Ovary (tissue), 9 donors: ENCODE results near the gene ZNF155. TPM values are rescaled to one million over a fixed set of nuclear protein-coding genes. Genes with fewer than 3 reads are reported as not detected.

Experiments
- DNase-seq, 5 donors: peaks; one replicate each; pipeline ENCODE4 v3.0.0-alpha.2; 2019 to 2020
- H3K27ac ChIP-seq, 2 donors: fragments of 200-600 bp; one replicate each; pipeline versions ENCODE4 v1.5.1 to v1.8.0; 2019 to 2022
- H3K27me3 ChIP-seq: fragments of 200-600 bp; one replicate; pipeline ENCODE4 v1.8.0; 2022
- H3K36me3 ChIP-seq: fragments of 200-600 bp; sonication (generic); one replicate; pipeline ENCODE4 v1.5.1; 2019
- H3K4me1 ChIP-seq: one replicate; pipeline ENCODE4 v1.8.1; 2013; ENCODE audit warnings: mild to moderate bottlenecking, moderate library complexity; ENCODE audit not compliant: insufficient read depth
- H3K4me3 ChIP-seq: fragments of 200-600 bp; sonication (generic); one replicate; pipeline ENCODE4 v1.5.1; 2017
- H3K9me3 ChIP-seq, 2 donors: fragments of 200-600 bp in 1 of 2; sonication (generic) in 1 of 2; one replicate each; pipeline versions ENCODE4 v1.5.1 to v1.8.1; 2013 to 2019; ENCODE audit warnings: mild to moderate bottlenecking in 1 of 2, moderate library complexity in 1 of 2
- CTCF ChIP-seq, 3 donors: fragments of 450-650 bp in 2 of 3; fragments of 200-600 bp in 1 of 3; IDR thresholded peaks; one replicate each; pipeline versions ENCODE4 v1.5.1 to v1.8.0; 2016 to 2022; ENCODE audit warnings: antibody characterized with exemption in 3 of 3, mild to moderate bottlenecking in 1 of 3
- EP300 ChIP-seq: sonication (generic); formaldehyde crosslinking; IDR thresholded peaks from one replicate; pipeline ENCODE4 v1.6.1; 2017; ENCODE audit warnings: antibody characterized with exemption
- POLR2A ChIP-seq: fragments of 450-650 bp; IDR thresholded peaks from one replicate; pipeline ENCODE4 v1.6.1; 2017; ENCODE audit warnings: antibody characterized with exemption, mild to moderate bottlenecking, moderate library complexity
- WGBS, 3 donors: extraction: QIAGEN DNeasy Blood & Tissue Kit in 1 of 3; methylation state at CpG; one replicate each; pipeline versions ENCODE4 v1.1.5 to v1.1.7; 2013 to 2017; 5-methylcytosine and 5-hydroxymethylcytosine counted together
- intact Hi-C, 4 donors: fragments of 100-400 bp; cut with DNase I; formaldehyde crosslinking; loops; one replicate each; pipeline versions ENCODE4 v1.11.0 to v1.15.1; 2022 to 2023
- polyA plus RNA-seq, 2 donors: library from polyadenylated mRNA; stranded (reverse); fragments of 200-250 nt in 1 of 2; fragments of 350-450 nt in 1 of 2; fragmentation: Illumina TruSeq in 1 of 2; extraction: RNeasy Lipid Tissue Mini Kit (QIAGEN cat#74804) in 1 of 2; gene quantifications; one replicate each; pipeline ENCODE4 v1.2.3, GENCODE V29; 2013 to 2014
- total RNA-seq, 7 donors: library from RNA; depleted of rRNA in 2 of 7; stranded (reverse); fragments of >200 nt in 2 of 7; fragmentation: NEBNext Ultra II Directional in 3 of 7; extraction: Animal tissue kit (Norgen Biotek cat#: 25700) in 3 of 7; gene quantifications; one replicate each; pipeline versions ENCODE4 v1.1.0 to v1.2.4, GENCODE V29; 2016 to 2023
- donor health status: DM: no; HTN: no; CAD: no; lungs with moderate emphysema.
- donor health status: DM: no; HTN: no; CAD: no.
- donor health status: Bipolar disorder and iron deficiency.
- donor health status: DM: yes; HTN: yes; CAD: no.
- donor health status: DM: no; HTN: no; CAD: no.
- donor health status: DM: yes; HTN: yes; CAD: no.

ZNF155 gene
- total and polyA plus RNA-seq, 9 donors, result 3.7 to 13.2 (median 10.4) TPM

GRCh38 chr19:44002212-44002565 lies 18.2 kb downstream of the ZNF155 start:
- DNase-seq, result no peak
- peak overlapping the region; percentile 84 for H3K4me3 ChIP-seq
- H3K27me3 ChIP-seq, result no peaks in the 10 kb centered on the region
- H3K36me3 ChIP-seq, result no peaks in the 10 kb centered on the region
- TF ChIP-seq EP300 (no peak), POLR2A (no peak), CTCF (IDR thresholded peaks at IDR 0.05) (no peak)
- H3K27ac ChIP-seq, result no peak overlapping the region
- H3K9me3 ChIP-seq, result peaks cover 0 to 9% of the 10 kb centered on the region in 2 donors
- 8 to 11% (median 9%) methylated on average over 8 of the region's 8 CpGs for WGBS, 3 donors
- H3K4me1 ChIP-seq, result peaks cover 8% of the 10 kb centered on the region
- intact Hi-C loops, result loop anchor here in 1 of 4 donors (2.0 to 10.0 kb wide), 2 partner anchors 17 to 113 kb away; partner anchors contain the start of genes ZNF155 and ZNF225

- Histone ChIP-seq H3K4me3 (peak within 1 kb of the TSS; percentile 84), H3K36me3 (peaks cover 3% of the 10 kb centered on the region), H3K4me1 (peaks cover 8% of the 10 kb centered on the region), H3K9me3 (peaks cover 0 to 15% of the 10 kb centered on the region in 2 donors), H3K27ac (no peak within 1 kb of the TSS), H3K27me3 (no peaks in the 10 kb centered on the region)
- peak; percentile 84 to 93 (median 88) for DNase-seq
- 0 to 1% (median 1%) methylated on average over 47 to 48 of the region's 48 CpGs for WGBS, 3 donors
- no peak for TF ChIP-seq EP300
- peak; percentile 37 for TF ChIP-seq POLR2A
- intact Hi-C loops, result loop anchor here in 1 of 4 donors (2.0 to 10.0 kb wide), 2 partner anchors 18 to 112 kb away; partner anchors contain the start of genes ZNF155 and ZNF225
Observed at GRCh38 chr19:44002566-44003460, 18.8 kb downstream of the ZNF155 start, which contains the start of gene ZNF230. ZNF230 (plus strand) TSS chr19:44002957; CDS start chr19:44007079, 4,122 bp downstream.

- H3K27ac ChIP-seq, result no peak overlapping the region
- WGBS, 3 donors, result 1 to 3% (median 2%) methylated on average over 15 of the region's 15 CpGs
- H3K27me3 ChIP-seq, result no peaks in the 10 kb centered on the region
- DNase-seq, result peak in 2 of 5 donors; percentile 17 to 23
- peak overlapping the region; percentile 84 for H3K4me3 ChIP-seq
- TF ChIP-seq EP300 (no peak), POLR2A (no peak), CTCF (IDR thresholded peaks at IDR 0.05) (no peak)
- peaks cover 3% of the 10 kb centered on the region for H3K36me3 ChIP-seq
- peaks cover 8% of the 10 kb centered on the region for H3K4me1 ChIP-seq
- H3K9me3 ChIP-seq, result peaks cover 0 to 22% of the 10 kb centered on the region in 2 donors
- intact Hi-C loops, result loop anchor here in 1 of 4 donors (2.0 to 10.0 kb wide), 2 partner anchors 19 to 111 kb away; partner anchors contain the start of genes ZNF155 and ZNF225
Observed at GRCh38 chr19:44003461-44004009, 19.5 kb downstream of the ZNF155 start.

GRCh38 chr19:44005973-44006372 lies 22.0 kb downstream of the ZNF155 start:
- no peaks in the 10 kb centered on the region for H3K27me3 ChIP-seq
- no peak overlapping the region for H3K27ac ChIP-seq
- TF ChIP-seq EP300 (no peak), CTCF (IDR thresholded peaks at IDR 0.05) (no peak), POLR2A (no peak)
- peaks cover 8% of the 10 kb centered on the region for H3K4me1 ChIP-seq
- H3K4me3 ChIP-seq, result no peak overlapping the region
- intact Hi-C loops, result loop anchor here in 1 of 4 donors (10.0 kb wide), 1 partner anchor 109 kb away; the partner anchor contains the start of gene ZNF225
- H3K9me3 ChIP-seq, result peaks cover 7 to 44% of the 10 kb centered on the region in 2 donors
- H3K36me3 ChIP-seq, result peaks cover 3% of the 10 kb centered on the region
- 92 to 99% (median 98%) methylated on average over 1 of the region's 1 CpG for WGBS, 3 donors
- no peak for DNase-seq
